GM18511 (cell line): ENCODE results near the gene PRELP.

Experiments
- ATAC-seq: cut with Tn5 transposase; IDR thresholded peaks from one replicate; pipeline ENCODE4 v1.9.1; 2021; ENCODE audit warnings: mild to moderate bottlenecking, moderate library complexity; ENCODE audit not compliant: unreplicated experiment

PRELP gene

DNA sequence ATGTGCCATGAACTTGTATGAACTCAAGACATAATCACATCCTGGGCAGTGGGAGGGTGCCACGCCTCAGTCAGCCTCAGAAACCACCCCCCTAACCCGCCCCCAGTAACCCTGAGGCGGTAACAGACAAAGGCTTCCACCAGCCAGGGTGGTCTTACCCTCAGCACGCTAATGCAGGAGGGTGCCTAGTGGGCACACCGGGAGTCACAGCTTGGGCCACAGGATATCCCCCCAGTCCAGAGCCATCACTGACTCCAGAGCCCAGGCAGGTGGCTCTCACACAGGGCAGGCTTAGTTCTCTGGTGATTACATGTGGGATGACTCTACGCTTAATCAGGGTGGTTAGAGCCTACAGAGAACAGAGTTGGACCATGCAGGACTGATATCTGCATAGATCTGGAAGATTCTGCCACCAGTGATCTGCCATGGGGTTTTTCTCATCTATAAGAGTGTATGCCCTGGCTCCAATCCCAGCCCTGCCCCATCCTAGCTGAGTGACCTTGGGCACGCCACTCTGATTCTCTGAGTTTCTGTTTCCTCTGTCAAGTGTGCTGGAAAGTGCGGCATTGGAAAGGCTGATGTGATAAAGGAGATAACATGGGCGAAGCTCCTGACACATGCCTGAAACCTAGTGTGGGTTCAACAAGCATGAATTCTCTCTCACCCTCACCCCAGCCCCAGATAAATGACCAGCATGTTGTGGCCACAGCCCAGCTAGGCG lies 45.6 kb downstream of the PRELP start:
- no peak for ATAC-seq

DNA sequence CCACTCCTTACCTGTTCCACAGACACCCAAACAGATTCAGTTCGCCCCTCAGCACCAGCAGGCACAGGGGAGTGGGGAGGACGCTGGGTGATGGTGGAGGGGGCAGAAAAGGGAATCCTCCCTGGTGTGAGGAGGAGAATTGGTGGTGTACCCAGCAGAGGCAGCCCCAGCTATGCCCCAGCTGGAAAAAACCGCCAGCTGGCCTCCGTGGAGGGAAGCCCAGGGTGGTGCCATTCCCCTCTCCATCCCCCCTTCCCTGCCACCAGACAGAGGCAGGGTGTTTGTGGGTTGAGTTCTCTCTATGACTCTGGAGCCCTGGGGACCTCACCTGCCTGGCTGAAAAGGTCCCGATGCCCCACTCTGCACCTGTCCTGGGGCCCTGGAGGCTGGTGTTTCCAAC lies 46.2 kb downstream of the PRELP start:
- ATAC-seq: no peak

DNA sequence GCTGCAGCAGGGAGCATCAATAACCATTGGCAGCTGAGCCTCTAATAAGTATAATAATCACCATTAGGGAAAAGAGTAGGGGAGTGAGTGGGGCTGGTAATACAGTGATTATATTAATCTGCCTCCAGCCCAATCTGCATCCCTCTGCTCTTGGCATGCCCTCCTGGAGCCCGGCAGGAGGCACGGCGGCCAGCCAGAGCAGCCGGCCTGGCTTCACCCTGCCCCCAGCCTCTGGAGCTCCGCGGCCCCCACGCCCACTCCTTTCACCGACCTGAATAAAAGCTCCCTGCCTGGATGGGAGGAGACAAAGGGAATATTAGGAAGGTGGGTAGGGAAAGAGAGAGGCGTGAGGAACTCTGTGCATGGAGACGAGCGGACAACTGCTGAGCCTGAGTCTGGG lies 46.6 kb downstream of the PRELP start:
- ATAC-seq: no peak

DNA sequence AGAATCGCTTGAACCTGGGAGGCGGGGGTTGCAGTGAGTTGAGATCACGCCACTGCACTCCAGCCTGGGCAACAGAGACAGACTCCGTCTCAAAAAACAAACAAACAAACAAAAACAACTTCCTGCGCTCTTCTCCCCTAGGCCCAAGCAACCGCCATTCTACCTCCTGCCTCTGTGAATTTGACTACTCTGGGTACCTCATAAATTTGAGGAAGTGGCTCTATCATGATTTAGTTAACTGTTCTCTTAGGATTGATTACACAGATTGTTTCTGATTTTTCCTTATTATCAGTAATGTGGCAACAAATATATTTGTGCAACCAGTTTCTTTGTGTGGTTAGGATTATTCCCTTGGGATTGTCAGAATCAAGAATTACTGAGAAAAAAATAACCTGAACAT lies 48.1 kb downstream of the PRELP start:
- no peak for ATAC-seq

DNA sequence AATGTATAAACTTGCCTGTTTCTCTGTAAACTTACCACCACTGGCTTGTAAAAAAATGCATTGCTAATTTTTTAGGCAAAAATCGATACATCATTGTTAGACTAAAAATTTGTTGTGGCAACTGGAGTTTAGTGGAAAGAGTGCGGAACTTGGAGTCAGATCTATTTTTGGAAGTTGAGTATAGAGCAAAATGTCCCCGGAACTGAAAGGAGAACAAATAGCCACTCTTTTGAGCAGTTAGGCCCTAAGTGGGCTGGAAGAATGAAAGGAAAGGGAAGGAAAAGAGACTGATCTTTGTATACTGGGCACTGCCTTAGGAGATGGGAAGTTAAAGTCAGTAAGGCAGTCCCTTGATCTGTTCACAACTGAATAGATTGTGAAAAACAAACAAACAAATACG lies 48.5 kb downstream of the PRELP start:
- no peak for ATAC-seq

DNA sequence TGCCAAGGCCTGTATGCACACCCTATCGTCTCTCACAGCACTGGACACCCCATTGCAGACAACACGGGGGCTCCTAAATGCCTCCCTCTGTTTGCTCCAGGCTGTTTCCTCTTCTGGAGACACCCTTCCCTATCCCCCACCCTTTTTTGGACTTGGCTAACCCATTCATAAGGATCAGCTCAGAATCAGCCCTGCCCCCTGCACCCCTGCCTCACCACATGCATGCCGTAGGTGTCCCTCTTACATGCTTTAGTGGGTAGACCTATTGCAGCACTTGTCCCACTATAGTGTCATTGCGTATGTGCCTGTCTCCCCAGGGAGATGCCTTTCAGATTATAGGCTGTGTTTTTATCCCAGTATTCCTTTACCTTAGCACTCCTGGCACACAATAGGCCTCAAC lies 49.2 kb downstream of the PRELP start:
- ATAC-seq: no peak

DNA sequence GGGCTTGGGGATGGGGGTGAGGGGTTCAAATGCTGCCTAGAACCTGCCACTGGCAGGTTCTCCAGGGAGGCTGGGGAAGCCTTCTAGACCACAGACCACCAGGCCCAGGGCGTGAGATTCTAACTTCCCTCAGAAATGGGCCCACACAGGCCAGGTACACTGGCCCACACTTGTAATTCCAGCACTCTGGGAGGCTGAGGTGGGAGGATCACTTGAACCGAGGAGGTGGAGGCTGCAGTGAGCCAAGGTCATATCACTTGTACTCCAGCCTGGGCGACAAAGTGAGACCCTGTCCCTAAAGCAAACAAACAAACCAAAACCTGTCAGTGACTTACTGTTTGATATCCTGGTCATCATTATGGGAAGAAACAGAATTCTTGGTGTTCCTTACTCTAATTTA lies 50.1 kb downstream of the PRELP start:
- no peak for ATAC-seq

DNA sequence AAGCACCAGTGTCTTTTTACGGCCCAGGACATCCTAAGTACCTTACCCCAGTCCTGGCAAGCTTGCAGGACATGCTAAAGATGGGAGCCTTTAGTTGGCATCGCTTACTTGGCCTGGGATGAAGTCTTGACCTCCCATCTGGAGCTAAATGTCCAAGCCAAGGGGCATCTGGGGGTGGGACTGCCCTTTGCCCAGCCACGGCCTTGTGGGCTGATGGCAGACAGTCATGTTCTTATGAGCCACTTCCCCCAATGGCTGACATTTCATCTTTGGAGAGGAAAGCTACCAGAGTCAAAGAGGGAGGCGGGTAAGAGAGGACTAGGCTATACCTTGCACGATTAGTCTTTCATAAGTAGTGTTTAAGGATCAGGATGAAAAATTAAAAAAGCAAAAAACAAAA lies 50.5 kb downstream of the PRELP start:
- ATAC-seq: no peak

DNA sequence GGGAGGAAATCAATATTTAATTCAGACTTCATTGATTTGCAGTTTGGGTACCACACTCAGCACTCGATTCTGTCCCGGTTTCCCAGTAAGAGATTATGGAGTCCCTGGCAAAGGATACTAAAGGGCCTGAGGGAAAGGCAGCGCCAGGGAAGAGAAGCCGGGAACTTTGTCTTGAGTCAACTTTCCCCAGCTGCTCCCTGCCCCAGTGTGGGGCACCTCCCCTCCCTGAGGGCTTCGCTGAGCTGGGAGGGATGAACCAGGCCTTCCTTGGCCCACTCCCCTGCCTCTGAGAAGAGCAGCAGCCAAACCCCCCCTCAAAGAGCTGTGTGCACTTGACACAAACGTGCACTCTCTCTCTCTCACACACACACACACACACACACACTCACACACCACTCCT lies 51.0 kb downstream of the PRELP start:
- ATAC-seq: no peak

DNA sequence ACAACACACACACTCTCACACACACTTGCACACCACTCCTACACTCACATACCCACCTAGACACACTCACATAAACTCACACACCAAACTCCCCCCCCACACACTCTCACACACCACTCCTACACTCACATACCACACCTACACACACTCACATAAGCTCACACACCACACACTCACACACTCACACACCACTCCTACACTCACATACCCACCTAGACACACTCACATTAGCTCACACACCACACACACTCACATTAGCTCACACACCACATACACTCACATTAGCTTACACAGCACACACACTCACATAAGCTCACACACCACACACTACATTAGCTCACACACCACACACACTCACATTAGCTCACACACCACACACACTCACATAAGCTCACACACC lies 51.4 kb downstream of the PRELP start:
- no peak for ATAC-seq

DNA sequence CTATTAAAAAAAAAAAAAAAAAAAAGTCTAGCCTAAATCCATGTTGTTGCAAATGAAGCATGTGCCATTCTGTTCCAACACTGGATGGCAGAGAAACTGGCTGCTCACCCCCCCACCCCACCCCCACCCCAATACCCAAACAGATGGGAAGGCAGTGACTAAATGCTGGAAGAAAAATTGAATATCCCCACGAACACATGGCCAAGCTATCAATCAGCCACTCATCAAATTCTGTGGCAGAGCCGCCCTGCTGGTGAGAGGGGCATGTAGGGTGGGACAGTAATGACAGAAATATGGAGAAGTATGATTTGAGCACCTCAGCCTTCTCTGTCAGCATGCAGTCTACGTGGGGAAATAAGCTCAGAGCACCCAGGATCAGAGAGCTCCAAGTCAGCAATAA lies 52.5 kb downstream of the PRELP start:
- no peak for ATAC-seq

DNA sequence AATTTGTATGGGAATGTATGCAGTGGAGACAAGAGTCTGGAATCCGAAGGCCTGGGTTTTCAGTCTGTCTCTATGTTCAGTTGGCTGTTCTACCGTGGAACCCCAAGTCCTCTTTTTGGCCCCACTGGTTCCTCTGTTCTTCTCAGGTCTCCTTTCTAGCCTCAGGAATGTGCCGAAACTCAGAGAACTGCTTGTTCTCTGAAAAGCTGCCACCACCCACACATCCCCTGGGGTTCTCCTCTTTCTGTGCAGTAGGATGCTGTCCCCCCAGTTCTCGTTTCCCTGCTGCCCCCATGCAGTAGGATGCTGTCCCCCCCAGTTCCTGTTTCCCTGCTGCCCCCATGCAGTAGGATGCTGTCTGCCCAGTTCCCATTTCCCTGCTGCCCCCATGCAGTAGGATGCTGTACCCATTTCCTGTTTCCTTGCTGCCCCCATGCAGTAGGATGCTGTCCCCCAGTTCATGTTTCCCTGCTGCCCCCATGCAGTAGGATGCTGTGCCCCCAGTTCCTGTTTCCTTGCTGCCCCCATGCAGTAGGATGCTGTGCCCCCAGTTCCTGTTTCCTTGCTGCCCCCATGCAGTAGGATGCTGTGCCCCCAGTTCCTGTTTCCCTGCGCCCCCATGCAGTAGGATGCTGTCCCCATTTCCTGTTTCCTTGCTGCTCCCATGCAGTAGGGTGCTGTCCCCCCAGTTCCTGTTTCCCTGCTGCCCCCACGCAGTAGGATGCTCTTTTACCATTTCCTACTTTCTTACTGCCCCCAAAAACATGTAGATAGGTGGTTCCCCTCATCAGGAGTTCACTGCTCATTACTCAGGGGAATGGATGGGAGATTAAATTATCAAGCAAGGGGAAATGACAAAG lies 53.6 kb downstream of the PRELP start:
- no peak for ATAC-seq

DNA sequence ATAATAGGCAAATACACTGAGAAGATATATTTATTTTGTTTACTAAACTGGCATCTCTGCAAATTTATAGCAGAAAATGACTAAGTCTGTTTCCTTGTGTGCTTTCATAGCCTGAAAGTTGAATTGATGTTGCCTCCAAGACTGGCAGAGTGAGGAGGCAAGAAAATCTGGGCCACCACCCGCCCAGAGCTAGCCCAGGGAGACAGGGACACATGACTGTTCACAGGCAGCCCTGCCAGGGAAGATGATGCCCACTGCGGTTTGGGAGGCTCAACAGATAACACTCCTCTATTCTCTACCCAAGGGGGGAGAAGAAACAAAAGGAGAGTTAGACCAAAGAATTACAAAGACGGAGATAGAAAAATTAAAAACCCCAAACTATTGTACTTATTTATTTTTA lies 55.5 kb downstream of the PRELP start:
- ATAC-seq: no peak

DNA sequence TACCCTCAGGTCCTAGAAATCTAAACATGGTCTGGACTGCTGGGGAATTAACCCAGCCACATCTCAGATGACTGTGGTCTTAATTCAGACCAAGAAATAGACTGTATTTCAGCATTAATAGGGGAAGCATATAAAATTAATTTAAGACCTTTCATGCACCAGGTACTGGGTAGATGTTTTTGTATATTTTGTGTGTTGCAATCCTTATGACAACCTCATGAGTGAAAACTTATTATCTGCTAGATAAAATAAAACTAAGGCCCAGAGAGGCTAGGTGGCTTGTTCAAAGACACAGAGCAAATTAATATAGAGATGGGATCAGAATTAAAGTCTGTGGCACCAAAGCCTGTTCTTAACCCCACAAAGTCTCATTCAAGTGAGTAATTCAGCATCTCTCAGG lies 58.4 kb downstream of the PRELP start:
- no peak for ATAC-seq

DNA sequence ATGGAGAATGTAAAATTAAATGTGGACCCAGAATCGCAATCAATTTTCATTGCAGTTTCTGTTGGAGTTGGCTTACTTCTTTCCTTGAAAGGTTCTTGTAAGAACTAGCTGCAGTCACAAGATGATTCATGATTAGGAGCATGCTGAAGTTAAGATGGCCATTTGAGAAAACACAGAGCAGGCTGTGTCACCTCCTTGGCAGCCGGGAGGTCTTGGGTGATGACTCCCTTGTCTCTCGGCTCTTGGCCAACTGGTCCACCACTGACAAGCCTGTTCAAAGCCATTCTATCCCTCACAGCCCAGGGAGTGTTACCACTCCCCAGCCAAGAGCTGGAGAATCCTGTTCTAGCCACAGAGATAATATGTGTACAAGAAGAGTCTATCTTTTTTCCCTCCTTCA lies 58.9 kb downstream of the PRELP start:
- ATAC-seq: no peak

DNA sequence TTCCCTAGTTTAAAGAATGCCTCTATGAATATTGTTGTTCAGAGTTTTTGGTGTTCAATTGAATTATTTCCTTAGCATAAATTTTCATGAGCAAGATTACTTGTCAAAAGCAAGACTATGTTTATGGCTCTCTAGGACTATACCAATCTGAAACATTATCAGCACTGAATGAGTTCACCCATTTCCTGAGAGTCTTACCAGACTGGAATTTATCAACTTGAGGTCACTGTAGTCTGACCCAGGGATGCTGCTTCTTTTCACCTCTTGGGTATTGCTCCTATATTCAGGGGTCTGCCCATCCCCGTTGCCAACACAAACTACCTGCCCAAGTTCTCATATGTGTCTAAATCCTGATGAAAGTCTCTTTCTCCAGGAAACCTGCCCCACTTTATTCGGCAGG lies 61.0 kb downstream of the PRELP start:
- ATAC-seq: no peak

DNA sequence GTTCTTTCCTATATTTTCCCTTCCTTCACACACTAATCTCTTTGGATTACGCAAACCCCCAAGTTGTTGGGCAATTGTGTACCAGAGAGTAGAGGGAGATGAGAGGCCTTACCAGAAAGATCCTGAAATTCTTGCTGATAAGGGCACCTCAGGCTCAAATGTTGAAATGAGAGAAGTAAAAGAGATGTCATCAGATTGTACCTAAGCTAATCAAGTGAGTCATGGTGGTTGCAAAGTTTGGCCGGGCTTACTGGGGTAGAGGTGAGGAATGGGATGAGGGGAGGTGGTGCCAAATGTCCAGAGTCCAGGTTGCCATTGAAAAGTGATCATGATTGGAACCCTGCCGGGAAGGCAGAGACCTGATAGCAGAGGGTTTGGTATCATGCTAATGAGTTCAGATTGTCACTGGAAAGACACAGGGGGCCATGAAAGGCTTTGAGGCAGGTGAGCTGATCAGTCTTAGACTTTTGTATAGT lies 61.4 kb downstream of the PRELP start:
- no peak for ATAC-seq

DNA sequence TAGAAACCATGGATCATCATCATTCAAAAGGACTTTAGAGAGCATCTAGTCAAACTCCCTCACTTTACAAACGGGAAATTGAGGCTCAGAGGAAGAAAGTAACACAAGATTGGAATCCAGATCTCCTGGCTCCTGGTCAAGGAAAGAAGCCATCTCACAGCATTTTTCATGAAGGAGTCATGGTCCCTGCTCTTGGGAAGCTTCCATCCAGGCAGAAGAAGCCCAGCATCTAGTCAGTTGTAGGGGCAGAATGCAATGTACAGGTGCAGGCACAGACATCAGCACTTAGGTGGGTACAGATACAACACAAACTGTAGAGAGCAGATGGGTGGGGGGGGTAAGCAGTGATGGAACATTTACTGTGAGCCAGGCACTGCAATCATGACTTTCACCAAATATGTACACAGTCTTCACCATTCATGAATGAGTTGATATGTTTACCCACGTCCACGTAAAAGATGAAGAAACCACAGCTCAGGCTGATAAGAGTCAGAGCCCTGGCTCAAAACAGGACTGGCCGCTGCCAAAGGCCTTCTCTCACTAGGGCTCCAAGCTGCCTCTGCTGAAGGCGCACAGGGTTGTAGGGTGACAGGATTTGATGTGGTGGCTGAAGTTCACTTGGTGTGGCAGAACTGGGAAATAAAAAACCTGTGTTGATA lies 62.3 kb downstream of the PRELP start:
- no peak for ATAC-seq

DNA sequence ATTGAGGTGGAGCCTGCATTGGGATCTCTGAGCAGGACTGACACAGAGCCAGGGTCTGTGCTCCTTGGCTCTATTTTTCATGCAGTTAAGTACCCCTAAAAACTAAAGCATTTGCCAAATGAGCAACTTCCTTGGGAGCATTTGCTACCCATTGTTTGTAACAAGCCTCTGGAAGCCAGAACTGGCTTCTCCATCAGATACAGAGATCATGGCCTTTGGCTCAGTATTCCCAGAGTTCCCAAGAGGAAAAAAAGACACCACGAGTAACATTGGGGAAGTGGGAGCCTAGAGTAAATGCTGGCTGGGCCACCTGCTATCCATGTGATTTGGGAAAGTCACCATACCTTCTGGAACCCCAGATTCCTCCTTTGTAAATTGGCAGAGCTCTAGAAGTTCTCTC lies 63.1 kb downstream of the PRELP start:
- ATAC-seq: no peak

DNA sequence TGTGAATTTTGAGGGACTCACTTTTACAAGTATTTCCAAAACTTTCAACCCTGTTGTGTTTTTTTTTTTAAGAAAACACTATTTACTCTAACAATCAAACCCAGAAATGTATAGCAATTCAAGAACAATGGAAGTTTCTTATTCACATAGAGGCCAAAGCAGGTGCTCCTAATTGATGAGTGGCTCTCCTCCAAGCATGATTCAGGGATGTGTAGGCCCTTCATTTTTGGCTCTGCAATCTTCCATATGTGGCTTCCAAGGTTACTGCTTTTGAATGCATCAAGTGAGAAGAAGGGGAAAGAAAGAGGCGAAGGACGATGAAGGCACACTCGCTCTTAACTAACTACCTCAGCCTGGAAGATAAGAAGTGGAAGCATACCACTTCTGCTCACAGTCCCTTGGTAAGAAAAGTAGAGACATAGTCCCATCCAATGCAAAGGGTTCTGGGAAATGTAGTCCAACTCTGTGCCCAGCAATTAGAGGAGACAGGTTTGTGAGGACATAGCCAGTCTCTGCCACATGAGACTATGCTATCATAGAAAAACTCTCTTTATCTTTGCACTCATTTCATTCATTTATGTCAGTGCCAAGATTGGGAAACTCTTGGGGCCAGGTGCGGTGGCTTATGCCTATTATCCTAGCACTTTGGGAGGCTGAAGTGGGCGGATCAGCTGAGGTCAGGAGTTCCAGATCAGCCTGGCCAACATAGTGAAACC lies 64.4 kb downstream of the PRELP start:
- no peak for ATAC-seq
